ENCODE data around the gene ANXA10. TPM values are rescaled to one million over a fixed set of nuclear protein-coding genes. Genes with fewer than 3 reads are reported as not detected.

ANXA10 gene
- total and polyA plus RNA-seq, 2 of the 4 experiments (the other 2 are of a cell fraction), result 0.44 to 0.72 TPM

DNA sequence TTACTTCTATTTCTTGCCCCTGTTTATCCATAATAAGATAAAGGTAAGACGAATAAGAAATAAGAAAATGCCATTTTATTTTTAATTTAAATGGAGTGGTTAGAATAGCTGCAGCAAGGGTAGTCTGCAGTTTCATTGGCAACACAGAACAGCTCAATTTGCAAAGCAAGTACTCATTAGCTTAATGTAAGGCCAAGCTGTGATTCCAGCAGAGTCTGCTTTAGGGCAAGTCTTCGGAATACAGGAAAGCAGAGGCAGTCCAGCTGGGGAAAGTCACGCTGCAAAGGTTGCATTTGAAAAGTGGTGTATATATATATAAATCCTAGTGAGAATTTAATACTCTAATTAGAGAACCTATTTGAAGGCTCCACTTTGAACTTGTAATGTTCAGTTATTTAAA, 59.0 kb downstream of the ANXA10 start:
- Histone ChIP-seq H2AFZ (replicated peaks; ENCODE audit: low read length, poor library complexity) (no peak overlapping the region), H3K18ac (ENCODE audit: low read depth, low read length) (no peak overlapping the region), H3K4me3 (ENCODE audit: insufficient read depth, low read depth, low read length) (no peak overlapping the region), H3K36me3 (ENCODE audit: control insufficient read depth, insufficient read depth, low read length) (no peaks in the 10 kb centered on the region), H3K4me1 (ENCODE audit: control insufficient read depth, insufficient read depth, low read length) (no peaks in the 10 kb centered on the region), H2BK120ac (ENCODE audit: low read depth, low read length) (no peak overlapping the region), H2BK5ac (ENCODE audit: low read depth, low read length, poor library complexity, severe bottlenecking) (no peak overlapping the region), H4K91ac (ENCODE audit: insufficient read depth, low read depth, low read length) (no peak overlapping the region), H4K8ac (ENCODE audit: low read depth in 2 of 2, low read length in 2 of 2) (no peak overlapping the region), H2BK15ac (ENCODE audit: low read depth, low read length) (no peak overlapping the region), H3K27ac (ENCODE audit: insufficient read depth, low read length) (no peak overlapping the region), H2AK5ac (ENCODE audit: low read depth, low read length) (no peak overlapping the region), H3K79me1 (ENCODE audit: low read depth in 1 of 2, low read length in 2 of 2) (no peaks in the 10 kb centered on the region), H2BK20ac (ENCODE audit: low read depth, low read length) (no peak overlapping the region), H3K23ac (ENCODE audit: low read depth, low read length) (no peak overlapping the region), H3K9me3 (ENCODE audit: control insufficient read depth, insufficient read depth, low read length) (no peaks in the 10 kb centered on the region), H3K56ac (ENCODE audit: extremely low read depth, insufficient read depth, low read length) (no peak overlapping the region), H4K20me1 (ENCODE audit: insufficient read depth, low read length) (no peaks in the 10 kb centered on the region), H3K4ac (ENCODE audit: low read depth, low read length) (no peak overlapping the region), H2AK9ac (replicated peaks; ENCODE audit: low read depth, low read length, poor library complexity) (no peak overlapping the region), H3K14ac (replicated peaks; ENCODE audit: low read depth, low read length) (no peak overlapping the region), H3K9ac (ENCODE audit: low read depth, low read length) (no peak overlapping the region), H3K9me1 (ENCODE audit: insufficient read depth, low read length) (peaks cover 2% of the 10 kb centered on the region; the same call in 1 of the 2 replicates), H4K5ac (ENCODE audit: low read depth, low read length) (no peak overlapping the region), H3K4me2 (ENCODE audit: low read depth, low read length) (no peak overlapping the region), H3K27me3 (ENCODE audit: control insufficient read depth, insufficient read depth, low read length) (no peaks in the 10 kb centered on the region)
- POLR2A ChIA-PET (ENCODE audit: unreplicated experiment), result no interaction called here
- CTCF ChIA-PET, result no interaction called here
- WGBS, 2 experiments (ENCODE audit: extremely low coverage in 2 of 2, insufficient read length in 1 of 2), result no CpG with 5 or more reads among the region's 3 CpGs
- DNase-seq, result no peak
- no TSS peak for BruUV-seq (replicated peaks)
- dilution Hi-C loops (cut with HindIII; ENCODE audit: low sequenced_read_pairs, unreplicated experiment), result no loop called here
- TF ChIP-seq MAFK (IDR thresholded peaks at IDR 0.05; ENCODE audit: low read depth, low read length) (no peak), CHD1 (IDR thresholded peaks at IDR 0.05; ENCODE audit: low read depth, low read length) (no peak), RCOR1 (IDR thresholded peaks at IDR 0.05; ENCODE audit: insufficient replicate concordance, low read length) (no peak), ELK1 (IDR thresholded peaks at IDR 0.05; ENCODE audit: borderline replicate concordance, low read depth, low read length) (no peak), SMC3 (IDR thresholded peaks at IDR 0.05; ENCODE audit: low read depth, low read length) (no peak), FOS (IDR thresholded peaks at IDR 0.05; ENCODE audit: low read depth, low read length) (no peak), POLR2A (IDR thresholded peaks at IDR 0.05; ENCODE audit: low read depth, low read length) (no peak), MXI1 (IDR thresholded peaks at IDR 0.05; ENCODE audit: borderline replicate concordance, low read depth, low read length) (no peak), MAZ (IDR thresholded peaks at IDR 0.05; ENCODE audit: borderline replicate concordance, low read depth, low read length) (no peak), CEBPB (IDR thresholded peaks at IDR 0.05; ENCODE audit: low read depth, low read length) (no peak), CTCF (conservative IDR thresholded peaks at IDR 0.05; ENCODE audit: low read depth, low read length) (no peak)
- TF ChIP-seq, protein P1, sequence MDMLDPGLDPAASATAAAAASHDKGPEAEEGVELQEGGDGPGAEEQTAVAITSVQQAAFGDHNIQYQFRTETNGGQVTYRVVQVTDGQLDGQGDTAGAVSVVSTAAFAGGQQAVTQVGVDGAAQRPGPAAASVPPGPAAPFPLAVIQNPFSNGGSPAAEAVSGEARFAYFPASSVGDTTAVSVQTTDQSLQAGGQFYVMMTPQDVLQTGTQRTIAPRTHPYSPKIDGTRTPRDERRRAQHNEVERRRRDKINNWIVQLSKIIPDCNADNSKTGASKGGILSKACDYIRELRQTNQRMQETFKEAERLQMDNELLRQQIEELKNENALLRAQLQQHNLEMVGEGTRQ (IDR thresholded peaks at IDR 0.05; ENCODE audit: low read depth, low read length), result no peak
- no peak for ATAC-seq (ENCODE audit: low read depth)
- in situ Hi-C loops (cut with MboI; ENCODE audit: low sequenced_read_pairs), result no loop called here
- intact Hi-C loops (cut with micrococcal nuclease), result loop anchor here (5.0 to 10.0 kb wide), 2 partner anchors 527 to 1984 kb away; no protein-coding TSS in a partner anchor
